ENCODE results near the gene GPR143. TPM values are rescaled to one million over a fixed set of nuclear protein-coding genes. Genes with fewer than 3 reads are reported as not detected.

The GPR143 gene
- total and polyA plus RNA-seq, 2 donors (not counting 3 experiments of a cell fraction or from before 2014, with no cell fraction given): 9.3 to 17.7 TPM

- dilution Hi-C loops (cut with MboI; ENCODE audit: extremely low pct_ligation_motif_present, low sequenced_read_pairs) (no loop called here), intact Hi-C loops (cut with micrococcal nuclease) (no loop called here)
- no TSS peak for BruUV-seq (replicated peaks)
- no peak overlapping the region for H2AFZ ChIP-seq (ENCODE audit: low read depth, low read length)
- TF ChIP-seq CTCF (IDR thresholded peaks at IDR 0.05; ENCODE audit: extremely low read depth in 1 of 2, insufficient read depth in 1 of 2, low read depth in 1 of 2, low read length in 2 of 2) (no peak), EZH2 (IDR thresholded peaks at IDR 0.05; ENCODE audit: borderline replicate concordance, low read depth, low read length, severe bottlenecking) (no peak), POLR2AphosphoS5 (IDR thresholded peaks at IDR 0.05; ENCODE audit: insufficient read depth, low read depth, low read length) (no peak), POLR2A (IDR thresholded peaks at IDR 0.05; ENCODE audit: low read depth, low read length) (no peak), GATA2 (IDR thresholded peaks at IDR 0.05; ENCODE audit: insufficient read depth, insufficient read length, low read depth, low read length) (no peak), MAX (IDR thresholded peaks at IDR 0.05; ENCODE audit: insufficient read depth, insufficient read length) (no peak), JUN (IDR thresholded peaks at IDR 0.05; ENCODE audit: borderline replicate concordance, insufficient read depth, insufficient read length, low read depth) (no peak), MYC (IDR thresholded peaks at IDR 0.05; ENCODE audit: low read depth, low read length) (no peak), FOS (IDR thresholded peaks at IDR 0.05; ENCODE audit: borderline replicate concordance, insufficient read depth, low read length) (no peak)
- ChIA-PET CTCF (interaction anchor here (1.4 kb wide), 1 partner anchor 19 kb away, joined by 4 read pairs; no protein-coding TSS in a partner anchor), POLR2A (no interaction called here)
- no peak overlapping the region for H3K27ac ChIP-seq (ENCODE audit: insufficient read depth, low read depth, low read length)
- no peaks in the 10 kb centered on the region for H3K79me2 ChIP-seq (ENCODE audit: control insufficient read depth, insufficient read depth, low read length)
- H3K9me3 ChIP-seq (replicated peaks; ENCODE audit: control insufficient read depth, insufficient read depth, low read length): no peaks in the 10 kb centered on the region
- DNase-seq (ENCODE audit: low read depth, low spot score) (no peak), FAIRE-seq (no peak)
- no peak overlapping the region for H3K4me3 ChIP-seq (replicated peaks in 1 of 3; ENCODE audit: insufficient read depth in 1 of 3, low read depth in 1 of 3, low read length in 3 of 3)
- H3K27me3 ChIP-seq (ENCODE audit: control insufficient read depth in 2 of 2, insufficient read depth in 2 of 2, low read length in 2 of 2): no peaks in the 10 kb centered on the region
- H4K20me1 ChIP-seq (replicated peaks; ENCODE audit: control insufficient read depth, extremely low read depth, insufficient read depth, low read length): no peaks in the 10 kb centered on the region
- no peak overlapping the region for H3K4me2 ChIP-seq (ENCODE audit: insufficient read depth, low read length)
- no peak overlapping the region for H3K9ac ChIP-seq (replicated peaks; ENCODE audit: extremely low read depth, insufficient read depth, low read length)
- H3K9me1 ChIP-seq (replicated peaks; ENCODE audit: control insufficient read depth, extremely low read depth, insufficient read depth, low read length): no peaks in the 10 kb centered on the region
- H3K36me3 ChIP-seq (ENCODE audit: control insufficient read depth in 2 of 2, extremely low read depth in 1 of 2, insufficient read depth in 2 of 2, low read length in 2 of 2): no peaks in the 10 kb centered on the region
- no peaks in the 10 kb centered on the region for H3K4me1 ChIP-seq (ENCODE audit: control insufficient read depth, extremely low read depth, insufficient read depth, low read length)
These were observed 34.9 kb downstream of the GPR143 start for GRCh38 chrX:9730752-9731151.
